Measurements from ENCODE around the gene FOXP2.

- TF ChIP-seq MAZ (IDR thresholded peaks at IDR 0.05; ENCODE audit: borderline replicate concordance, low read depth, low read length) = no peak
- no peak for TF ChIP-seq USF2 (IDR thresholded peaks at IDR 0.05; ENCODE audit: low read depth, low read length)
- peak; percentile 43 for TF ChIP-seq CTCF (conservative IDR thresholded peaks at IDR 0.05; ENCODE audit: low read depth, low read length)
- TF ChIP-seq BHLHE40 (IDR thresholded peaks at IDR 0.05; ENCODE audit: low read depth, low read length) = no peak
- no peak for TF ChIP-seq CEBPB (IDR thresholded peaks at IDR 0.05; ENCODE audit: low read depth, low read length)
These were observed 12.2 kb downstream of the FOXP2 start for GRCh38 chr7:114426824-114427223.

All from IMR-90 (cell line).